ENCODE data around the gene IFFO2. TPM values are rescaled to one million over a fixed set of nuclear protein-coding genes. Genes with fewer than 3 reads are reported as not detected.

Gene IFFO2
- total and polyA plus RNA-seq, 2 of the 13 experiments (the other 11 are each of a cell fraction or from before 2014, with no cell fraction given), result 7.3 to 16.7 TPM

DNA sequence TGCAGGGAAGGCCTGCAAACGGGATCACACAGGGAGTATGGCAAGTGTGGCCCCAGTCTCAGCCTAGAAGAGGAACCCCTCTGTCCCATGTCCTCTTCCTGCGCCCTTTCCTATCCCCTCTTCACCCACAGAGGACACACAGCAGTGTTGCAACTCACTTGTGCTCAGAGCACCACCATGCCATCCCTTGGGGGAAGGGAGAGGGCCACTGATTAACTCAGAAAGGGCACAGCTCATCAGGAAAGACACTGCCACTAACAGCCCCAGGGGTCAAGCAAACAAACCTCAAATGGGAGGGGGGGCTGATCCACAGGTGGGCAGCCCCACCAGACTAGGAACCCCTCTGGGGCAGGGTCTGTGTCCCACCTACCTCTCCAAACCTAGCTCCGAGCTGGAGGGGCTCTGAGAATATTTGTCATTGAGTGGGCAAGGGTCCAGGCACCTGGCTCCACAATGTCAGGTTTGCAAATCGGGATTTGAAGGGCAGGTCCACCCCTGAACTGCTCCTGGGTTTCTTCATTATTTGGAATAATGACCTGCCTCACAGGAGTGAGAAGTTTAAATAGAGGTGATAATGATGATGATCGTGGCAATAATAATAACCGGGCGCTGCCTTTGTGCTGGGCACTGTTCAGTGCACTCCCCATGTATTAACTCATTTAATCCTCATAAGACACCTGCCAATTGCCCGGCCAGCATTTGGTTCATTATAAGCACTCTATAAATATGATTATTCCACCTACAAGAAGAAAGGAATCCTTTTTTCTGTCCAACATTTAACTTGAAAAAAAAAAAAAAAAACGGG is 55.1 kb downstream of the IFFO2 start (continued):
- TF ChIP-seq ZHX2 (IDR thresholded peaks at IDR 0.05; ENCODE audit: low read depth) (no peak; the same call in 1 of the 2 replicates), ZHX2 (CRISPR knock-in tag; IDR thresholded peaks at IDR 0.05; ENCODE audit: borderline replicate concordance) (no peak), ZBTB3 (CRISPR knock-in tag; IDR thresholded peaks at IDR 0.05; ENCODE audit: borderline replicate concordance, low read depth) (no peak), SP5 (CRISPR knock-in tag; IDR thresholded peaks at IDR 0.05; ENCODE audit: borderline replicate concordance, low read depth) (peak; percentile 68), JUNB (CRISPR knock-in tag; IDR thresholded peaks at IDR 0.05; ENCODE audit: borderline replicate concordance) (no peak), KDM4B (CRISPR knock-in tag; IDR thresholded peaks at IDR 0.05) (peak; percentile 37; the same call in 1 of the 2 replicates), SP1 (IDR thresholded peaks at IDR 0.05) (no peak), SP1 (CRISPR knock-in tag; IDR thresholded peaks at IDR 0.05) (no peak), MAX (IDR thresholded peaks at IDR 0.05) (peak; percentile 75), FOXA3 (CRISPR knock-in tag; IDR thresholded peaks at IDR 0.05) (peak; percentile 87)
- TF ChIP-seq, protein P1, sequence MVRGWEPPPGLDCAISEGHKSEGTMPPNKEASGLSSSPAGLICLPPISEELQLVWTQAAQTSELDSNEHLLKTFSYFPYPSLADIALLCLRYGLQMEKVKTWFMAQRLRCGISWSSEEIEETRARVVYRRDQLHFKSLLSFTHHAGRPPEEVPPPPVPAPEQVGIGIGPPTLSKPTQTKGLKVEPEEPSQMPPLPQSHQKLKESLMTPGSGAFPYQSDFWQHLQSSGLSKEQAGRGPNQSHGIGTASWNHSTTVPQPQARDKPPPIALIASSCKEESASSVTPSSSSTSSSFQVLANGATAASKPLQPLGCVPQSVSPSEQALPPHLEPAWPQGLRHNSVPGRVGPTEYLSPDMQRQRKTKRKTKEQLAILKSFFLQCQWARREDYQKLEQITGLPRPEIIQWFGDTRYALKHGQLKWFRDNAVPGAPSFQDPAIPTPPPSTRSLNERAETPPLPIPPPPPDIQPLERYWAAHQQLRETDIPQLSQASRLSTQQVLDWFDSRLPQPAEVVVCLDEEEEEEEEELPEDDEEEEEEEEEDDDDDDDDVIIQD (CRISPR knock-in tag; IDR thresholded peaks at IDR 0.05; ENCODE audit: low read depth), result peak; percentile 17; the same call in 1 of the 2 replicates
- TF ChIP-seq, protein P2, sequence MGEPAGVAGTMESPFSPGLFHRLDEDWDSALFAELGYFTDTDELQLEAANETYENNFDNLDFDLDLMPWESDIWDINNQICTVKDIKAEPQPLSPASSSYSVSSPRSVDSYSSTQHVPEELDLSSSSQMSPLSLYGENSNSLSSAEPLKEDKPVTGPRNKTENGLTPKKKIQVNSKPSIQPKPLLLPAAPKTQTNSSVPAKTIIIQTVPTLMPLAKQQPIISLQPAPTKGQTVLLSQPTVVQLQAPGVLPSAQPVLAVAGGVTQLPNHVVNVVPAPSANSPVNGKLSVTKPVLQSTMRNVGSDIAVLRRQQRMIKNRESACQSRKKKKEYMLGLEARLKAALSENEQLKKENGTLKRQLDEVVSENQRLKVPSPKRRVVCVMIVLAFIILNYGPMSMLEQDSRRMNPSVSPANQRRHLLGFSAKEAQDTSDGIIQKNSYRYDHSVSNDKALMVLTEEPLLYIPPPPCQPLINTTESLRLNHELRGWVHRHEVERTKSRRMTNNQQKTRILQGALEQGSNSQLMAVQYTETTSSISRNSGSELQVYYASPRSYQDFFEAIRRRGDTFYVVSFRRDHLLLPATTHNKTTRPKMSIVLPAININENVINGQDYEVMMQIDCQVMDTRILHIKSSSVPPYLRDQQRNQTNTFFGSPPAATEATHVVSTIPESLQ (CRISPR knock-in tag; conservative IDR thresholded peaks at IDR 0.05), result no peak
- TF ChIP-seq, protein P3, sequence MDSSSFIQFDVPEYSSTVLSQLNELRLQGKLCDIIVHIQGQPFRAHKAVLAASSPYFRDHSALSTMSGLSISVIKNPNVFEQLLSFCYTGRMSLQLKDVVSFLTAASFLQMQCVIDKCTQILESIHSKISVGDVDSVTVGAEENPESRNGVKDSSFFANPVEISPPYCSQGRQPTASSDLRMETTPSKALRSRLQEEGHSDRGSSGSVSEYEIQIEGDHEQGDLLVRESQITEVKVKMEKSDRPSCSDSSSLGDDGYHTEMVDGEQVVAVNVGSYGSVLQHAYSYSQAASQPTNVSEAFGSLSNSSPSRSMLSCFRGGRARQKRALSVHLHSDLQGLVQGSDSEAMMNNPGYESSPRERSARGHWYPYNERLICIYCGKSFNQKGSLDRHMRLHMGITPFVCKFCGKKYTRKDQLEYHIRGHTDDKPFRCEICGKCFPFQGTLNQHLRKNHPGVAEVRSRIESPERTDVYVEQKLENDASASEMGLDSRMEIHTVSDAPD (CRISPR knock-in tag; IDR thresholded peaks at IDR 0.05), result 0 out of 2 replicates have a peak, but pooled peaks have one; percentile 7
